G401.6 (cell line): Measurements from ENCODE around the gene ACYP2.

ENCODE experiments used
- FAIRE-seq: peaks from 2 replicates; lab custom pipeline; 2012; peaks lifted over from hg19 to GRCh38; lab: Jason Lieb, UNC

ACYP2 gene

GRCh38 chr2:54329482-54330161 is 214.2 kb downstream of the ACYP2 start:
- no peak for FAIRE-seq

GRCh38 chr2:54330162-54330925 is 214.9 kb downstream of the ACYP2 start:
- peak; percentile 88 for FAIRE-seq

GRCh38 chr2:54330926-54331835 is 215.8 kb downstream of the ACYP2 start:
- FAIRE-seq: no peak

GRCh38 chr2:54332386-54332785 is 217.0 kb downstream of the ACYP2 start:
- no peak for FAIRE-seq

GRCh38 chr2:54336136-54336976 is 220.9 kb downstream of the ACYP2 start:
- FAIRE-seq: no peak

- no peak for FAIRE-seq
Observed at GRCh38 chr2:54336977-54337255, 221.5 kb downstream of the ACYP2 start.

- FAIRE-seq: no peak
Observed at GRCh38 chr2:54341656-54342055, 226.2 kb downstream of the ACYP2 start.

GRCh38 chr2:54342603-54343002 is 227.2 kb downstream of the ACYP2 start:
- no peak for FAIRE-seq

- FAIRE-seq: no peak
Observed at GRCh38 chr2:54347622-54348021, 232.2 kb downstream of the ACYP2 start.

- FAIRE-seq: no peak
Observed at GRCh38 chr2:54348646-54349045, 233.2 kb downstream of the ACYP2 start.

GRCh38 chr2:54350426-54350825 is 235.0 kb downstream of the ACYP2 start:
- no peak for FAIRE-seq

- no peak for FAIRE-seq
Observed at GRCh38 chr2:54353216-54353615, 237.8 kb downstream of the ACYP2 start.
